Raji (cell line): Measurements from ENCODE around the gene PTPRK.

Experiments used
- POLR2A ChIP-seq: IDR thresholded peaks from 2 replicates; pipeline ENCODE4 v1.6.1; 2011; ENCODE audit warnings: low read depth, low read length, control low read depth; ENCODE audit not compliant: insufficient read depth

The PTPRK gene

GRCh38 chr6:128504003-128504654, 16.3 kb downstream of the PTPRK start:
- no peak for TF ChIP-seq POLR2A

DNA sequence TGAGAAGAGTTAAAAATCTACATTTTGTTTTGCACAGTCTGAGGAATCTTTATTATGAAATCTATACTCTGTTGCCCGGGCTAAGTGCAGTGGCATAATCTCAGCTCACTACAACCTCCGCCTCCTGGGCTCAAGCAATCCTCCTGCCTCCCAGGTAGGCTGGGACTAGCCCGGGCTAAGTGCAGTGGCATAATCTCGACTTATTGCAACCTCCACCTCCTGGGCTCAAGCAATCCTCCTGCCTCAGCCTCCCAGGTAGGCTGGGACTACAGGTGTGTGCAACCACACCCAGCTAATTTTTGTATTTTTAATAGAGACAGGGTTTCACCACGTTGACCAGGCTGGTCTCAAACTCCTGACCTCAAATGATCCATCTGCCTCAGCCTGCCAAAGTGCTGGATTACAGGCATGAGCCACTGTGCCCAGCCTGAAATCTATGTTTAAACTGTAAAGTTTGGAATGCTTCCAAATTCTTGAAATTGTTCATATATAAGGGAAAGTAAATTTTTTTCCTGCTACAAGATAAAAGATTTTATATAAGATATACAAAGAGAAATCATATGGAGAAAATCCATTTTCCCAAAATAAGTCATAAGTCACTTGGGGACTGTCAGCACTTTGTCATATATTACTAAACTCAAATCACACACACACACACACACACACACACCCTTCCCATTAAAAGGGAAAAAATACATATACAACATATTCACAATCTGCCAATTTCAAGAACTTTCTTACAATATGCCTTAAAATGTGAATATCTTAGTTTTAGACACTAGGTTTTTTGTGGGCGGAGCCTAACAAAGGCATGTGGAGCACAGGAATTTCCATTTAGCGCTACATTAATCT, 19.4 kb downstream of the PTPRK start:
- no peak for TF ChIP-seq POLR2A

DNA sequence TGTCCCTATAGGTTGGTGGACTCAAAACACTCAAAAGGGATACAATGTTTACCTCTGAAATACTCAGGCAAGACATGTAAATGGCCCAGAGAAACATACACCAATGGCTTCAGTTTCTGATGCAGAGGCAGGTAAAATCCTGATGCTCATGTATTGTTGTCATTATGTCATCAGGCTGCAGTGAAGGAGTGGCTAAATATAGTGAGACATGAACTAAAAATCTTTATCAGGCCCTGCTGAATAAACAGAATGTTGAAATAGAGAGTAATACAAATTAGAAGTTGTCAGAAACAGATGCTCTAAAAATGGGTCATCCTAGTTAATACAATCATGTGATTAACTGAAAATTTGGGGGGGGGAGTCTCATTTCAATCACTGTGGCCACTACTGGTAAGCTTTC, 20.4 kb downstream of the PTPRK start:
- no peak for TF ChIP-seq POLR2A

DNA sequence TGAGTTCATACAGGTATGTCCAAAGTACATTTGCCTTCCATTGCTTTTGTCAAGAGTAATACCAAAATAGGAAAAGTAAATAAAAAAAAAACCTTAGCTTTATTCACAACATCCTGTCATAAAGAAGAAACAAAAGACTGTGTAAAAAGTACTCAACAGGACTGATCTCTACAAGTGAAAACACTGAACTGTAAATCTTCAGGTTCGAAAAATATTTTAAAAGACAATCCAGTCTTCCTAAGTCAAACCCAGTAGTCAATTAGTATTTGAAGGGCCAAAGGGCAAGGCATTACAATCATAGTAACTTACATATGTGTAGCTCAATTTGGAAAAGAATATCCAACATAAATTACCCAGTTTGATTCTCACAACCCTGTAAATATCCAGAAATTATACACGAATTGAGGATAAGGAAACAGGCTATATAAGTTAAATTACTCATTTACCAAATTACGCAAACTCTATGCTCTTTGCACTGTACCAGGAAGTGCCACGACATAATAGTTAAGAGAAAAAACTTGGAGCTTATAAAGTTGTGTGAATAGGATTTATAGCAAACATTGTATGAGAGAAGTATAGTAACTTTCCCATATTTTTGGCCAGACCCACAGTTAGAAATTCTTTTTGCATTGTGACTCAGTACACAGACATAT, 21.2 kb downstream of the PTPRK start:
- TF ChIP-seq POLR2A, result no peak

DNA sequence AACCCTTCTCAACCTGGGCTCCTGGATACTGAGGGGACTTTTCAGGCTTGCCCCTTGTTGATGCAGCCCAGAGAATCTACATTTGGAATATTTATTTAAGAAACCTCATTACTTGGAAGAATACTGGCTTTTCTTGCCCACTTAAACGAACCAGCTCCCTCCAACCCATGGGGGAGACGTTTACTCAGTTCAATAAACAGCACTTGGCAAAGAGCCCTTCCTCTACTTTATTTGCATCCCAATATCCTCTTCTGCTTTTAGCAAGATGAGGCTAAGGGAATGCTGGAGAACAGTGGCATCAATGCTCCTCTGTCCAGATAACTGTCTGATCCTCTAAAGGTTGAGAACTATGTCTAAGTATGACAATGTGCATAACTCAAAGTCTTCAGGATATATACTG, 22.2 kb downstream of the PTPRK start:
- TF ChIP-seq POLR2A, result no peak

GRCh38 chr6:128495536-128496333, 24.7 kb downstream of the PTPRK start:
- no peak for TF ChIP-seq POLR2A

- no peak for TF ChIP-seq POLR2A
These were observed 26.0 kb downstream of the PTPRK start for GRCh38 chr6:128494440-128494839.

GRCh38 chr6:128493877-128494276, 26.5 kb downstream of the PTPRK start:
- no peak for TF ChIP-seq POLR2A

GRCh38 chr6:128492386-128492785, 28.0 kb downstream of the PTPRK start:
- TF ChIP-seq POLR2A, result no peak

DNA sequence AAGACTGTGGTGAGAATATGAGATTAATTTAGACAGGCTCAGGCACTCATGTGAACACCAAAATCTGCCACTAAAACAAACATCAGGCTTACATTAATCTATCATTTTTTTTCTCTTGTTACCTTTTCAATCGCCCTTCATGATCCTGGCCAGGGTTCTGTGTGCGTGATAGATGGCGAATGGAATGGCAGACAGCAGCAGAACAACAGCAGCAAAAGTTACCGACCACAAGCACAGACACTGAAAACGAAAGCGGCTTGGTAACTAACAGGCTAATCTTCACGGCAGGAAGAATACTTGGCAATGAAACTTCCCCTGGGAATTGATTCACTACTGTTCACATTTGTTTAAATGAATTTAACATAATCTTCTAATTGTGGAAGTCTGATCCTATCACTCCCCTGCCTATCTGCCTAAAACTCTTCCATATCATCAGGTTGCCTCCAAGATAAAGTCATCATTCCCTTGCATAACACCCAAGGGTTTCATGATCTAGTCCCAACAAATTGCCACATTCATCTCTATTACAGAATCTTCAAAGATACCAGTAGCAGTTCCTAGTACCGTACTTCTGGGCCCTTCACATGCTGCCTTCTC, 28.7 kb downstream of the PTPRK start:
- no peak for TF ChIP-seq POLR2A

GRCh38 chr6:128491100-128491581, 29.3 kb downstream of the PTPRK start:
- TF ChIP-seq POLR2A, result no peak

DNA sequence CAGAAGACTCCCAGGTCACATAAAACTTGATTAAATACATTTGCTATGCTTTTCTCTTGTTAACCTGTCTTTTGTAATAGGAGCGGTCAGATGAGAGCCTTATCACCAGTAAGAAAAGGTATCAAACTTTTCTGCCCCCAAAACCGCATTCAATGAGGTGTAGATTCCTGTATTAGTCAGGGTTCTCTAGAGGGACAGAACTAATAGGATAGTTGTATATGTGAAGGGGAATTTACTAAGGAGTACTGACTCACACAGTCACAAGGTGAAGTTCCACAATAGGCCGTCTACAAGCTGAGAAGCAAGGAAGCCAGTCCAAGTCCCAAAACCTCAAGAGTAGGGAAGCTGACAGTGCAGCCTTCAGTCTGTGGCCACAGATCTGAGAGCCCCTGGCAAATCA, 32.7 kb downstream of the PTPRK start:
- no peak for TF ChIP-seq POLR2A

DNA sequence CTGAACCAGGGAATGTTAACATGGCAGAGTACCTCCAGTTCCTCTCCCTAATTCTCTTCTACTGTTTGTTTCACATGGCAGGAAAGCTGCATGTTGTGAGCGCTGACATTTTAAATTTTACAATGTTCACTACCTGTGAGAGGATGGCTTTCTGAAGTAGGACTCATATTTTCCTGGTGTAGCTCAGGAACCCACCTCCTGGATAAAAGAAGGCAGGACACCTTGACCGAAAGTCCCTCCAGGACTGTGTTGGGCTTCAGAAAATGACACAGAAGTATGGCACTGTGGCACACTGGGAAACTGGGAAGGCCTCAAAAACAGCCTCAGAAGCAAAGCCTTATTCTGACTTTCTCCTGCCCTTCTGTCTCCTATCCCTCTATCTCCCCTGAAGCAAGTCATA, 33.3 kb downstream of the PTPRK start:
- TF ChIP-seq POLR2A, result no peak

DNA sequence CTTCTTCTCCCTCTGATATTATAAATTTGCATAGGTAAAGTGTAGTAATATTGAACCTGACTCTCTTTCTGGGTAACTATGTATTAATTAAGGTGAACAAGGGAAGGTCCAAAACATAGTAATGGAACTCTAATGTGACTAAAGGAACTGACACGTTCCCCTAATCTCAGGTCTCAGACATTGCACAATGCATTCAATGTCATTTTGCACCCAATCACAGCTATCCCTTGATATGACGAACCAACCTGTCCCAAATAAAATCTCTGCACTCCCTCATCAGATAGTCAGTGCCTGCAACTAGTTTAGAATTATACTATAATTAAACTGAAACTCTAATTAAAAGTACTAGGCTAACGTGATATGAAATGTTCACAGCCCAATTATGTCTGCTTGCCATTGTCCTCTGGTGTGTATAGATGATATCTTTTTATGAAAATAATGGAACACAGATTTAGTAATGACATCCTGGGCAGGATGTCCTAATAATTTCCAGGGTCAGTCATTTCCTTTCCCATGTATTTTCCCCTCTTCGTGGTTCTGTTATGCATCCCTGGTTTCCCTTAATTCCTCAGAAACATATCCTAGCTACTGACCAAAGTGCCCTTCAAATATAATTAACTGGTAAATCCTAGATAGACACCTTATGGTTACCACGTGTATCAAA, 36.8 kb downstream of the PTPRK start:
- TF ChIP-seq POLR2A, result no peak
